GM18498 (cell line): ENCODE results near the gene LRRC31.

Experiments
- ATAC-seq: cut with Tn5 transposase; IDR thresholded peaks from one replicate; pipeline ENCODE4 v1.9.1; 2021; ENCODE audit warnings: mild to moderate bottlenecking, moderate library complexity; ENCODE audit not compliant: unreplicated experiment

Gene LRRC31

GRCh38 chr3:169813757-169814517 lies 55.8 kb downstream of the LRRC31 start:
- ATAC-seq, result peak; percentile 86

GRCh38 chr3:169813278-169813677 lies 56.5 kb downstream of the LRRC31 start:
- ATAC-seq, result no peak

GRCh38 chr3:169812332-169813235 lies 57.2 kb downstream of the LRRC31 start, which contains the start of the genes LRRC34 and LRRIQ4:
TSS of gene LRRC34 (minus strand) at chr3:169812904. CDS start at chr3:169812548, 356 bp downstream.
TSS of gene LRRIQ4 (plus strand) at chr3:169812870. CDS start at chr3:169821922, 9,052 bp downstream.
- peak; percentile 73 for ATAC-seq

- ATAC-seq, result peak; percentile 22
Measured at GRCh38 chr3:169811631-169812331, 58.0 kb downstream of the LRRC31 start.

- no peak for ATAC-seq
Measured at GRCh38 chr3:169809230-169809795, 60.4 kb downstream of the LRRC31 start.

- ATAC-seq, result no peak
Measured at GRCh38 chr3:169804681-169805080, 65.1 kb downstream of the LRRC31 start.

- no peak for ATAC-seq
Measured at GRCh38 chr3:169792359-169792758, 77.4 kb downstream of the LRRC31 start.

- ATAC-seq, result no peak
Measured at GRCh38 chr3:169790687-169791429, 78.9 kb downstream of the LRRC31 start.

- no peak for ATAC-seq
Measured at GRCh38 chr3:169790219-169790618, 79.5 kb downstream of the LRRC31 start.
